GM12878 (cell line): ENCODE measurements around the gene MYO1D. TPM values are rescaled to one million over a fixed set of nuclear protein-coding genes. Genes with fewer than 3 reads are reported as not detected.

Source experiments
- ATAC-seq: fragments of 200-7000 bp; cut with Tn5 transposase; 3 replicates; pipeline ENCODE4 v1.9.1; 2020; ENCODE audit warnings: mild to moderate bottlenecking, moderate library complexity
- BruUV-seq: library from RNA; stranded (reverse); fragments of 400-500 nt; replicated peaks from 2 replicates; lab custom pipeline; 2021; lab: Mats Ljungman, UMichigan
- CTCF ChIA-PET: fragments of 300-600 bp; sonication (Branson Sonifier 250); formaldehyde crosslinking; extraction: SDS; loops from one replicate; lab custom pipeline; 2021; ENCODE audit warnings: inconsistent platforms; lab: Yijun Ruan, JAX
- POLR2A ChIA-PET: fragments of 350-600 bp; formaldehyde crosslinking; extraction: SDS; loops from one replicate; lab custom pipeline; 2021; ENCODE audit warnings: inconsistent platforms; lab: Charles Lee
- RAD21 ChIA-PET: fragments of 300-600 bp; sonication (Branson Sonifier 250); formaldehyde crosslinking; loops from one replicate; lab custom pipeline; 2023; ENCODE audit warnings: antibody characterized with exemption; ENCODE audit not compliant: unreplicated experiment; lab: Charles Lee
- SMC1A ChIA-PET: fragments of 300-600 bp; sonication (Branson Sonifier 250); formaldehyde crosslinking; loops from one replicate; lab custom pipeline; 2023; ENCODE audit not compliant: unreplicated experiment, uncharacterized antibody; lab: Charles Lee
- DNase-seq: peaks from one replicate; pipeline ENCODE4 v3.0.0-alpha.2; 2011; ENCODE audit warnings: low read depth, low spot score
- FAIRE-seq: peaks from 3 replicates; lab custom pipeline; 2011; peaks lifted over from hg19 to GRCh38; lab: Jason Lieb, UNC
- H2AFZ ChIP-seq: 2 replicates; pipeline ENCODE4 v1.6.0; 2011; ENCODE audit warnings: low read depth, low read length, control low read depth; ENCODE audit not compliant: control insufficient read depth
- H3K27ac ChIP-seq: 2 replicates; pipeline ENCODE4 v1.5.1; 2011; ENCODE audit warnings: control low read depth; ENCODE audit not compliant: control insufficient read depth, insufficient read depth
- H3K27me3 ChIP-seq, 2 experiments: replicated peaks in 1 of 2; 2 replicates each; pipeline versions ENCODE4 v1.6.0 to v1.6.1; 2011; ENCODE audit warnings: low read length in 1 of 2; ENCODE audit not compliant: control insufficient read depth in 2 of 2, insufficient read depth in 2 of 2
- H3K36me3 ChIP-seq, 2 experiments: 2 replicates each; pipeline ENCODE4 v1.5.1; 2011; ENCODE audit warnings: low read length in 1 of 2; ENCODE audit not compliant: control insufficient read depth in 2 of 2, insufficient read depth in 2 of 2
- H3K4me1 ChIP-seq: 2 replicates; pipeline ENCODE4 v1.6.1; 2011; ENCODE audit warnings: mild to moderate bottlenecking, low read length, moderate library complexity, mixed read lengths; ENCODE audit not compliant: control insufficient read depth, insufficient read depth
- H3K4me2 ChIP-seq: 2 replicates; pipeline ENCODE4 v1.6.0; 2011; ENCODE audit warnings: control low read depth; ENCODE audit not compliant: control insufficient read depth, insufficient read depth
- H3K4me3 ChIP-seq: fragments of 200-600 bp; sonication (generic); 2 replicates; pipeline ENCODE4 v1.5.1; 2016
- H3K79me2 ChIP-seq: 2 replicates; pipeline ENCODE4 v1.6.0; 2011; ENCODE audit warnings: low read length; ENCODE audit not compliant: control insufficient read depth, insufficient read depth
- H3K9ac ChIP-seq: 2 replicates; pipeline ENCODE4 v1.8.0; 2011; ENCODE audit warnings: low read length, control low read depth, mixed read lengths; ENCODE audit not compliant: control insufficient read depth, insufficient read depth
- H3K9me3 ChIP-seq: replicated peaks from 3 replicates; pipeline ENCODE4 v1.5.1; 2011; ENCODE audit warnings: mild to moderate bottlenecking, low read length; ENCODE audit not compliant: control insufficient read depth, insufficient read depth
- H4K20me1 ChIP-seq: 2 replicates; pipeline ENCODE4 v1.6.0; 2011; ENCODE audit not compliant: control insufficient read depth, insufficient read depth
- BRCA1 ChIP-seq: IDR thresholded peaks from 2 replicates; pipeline ENCODE4 v1.6.1; 2011; ENCODE audit warnings: low read depth, low read length, improper control_type of control experiment
- CBFB ChIP-seq: IDR thresholded peaks from 2 replicates; pipeline ENCODE4 v1.6.1; 2016; ENCODE audit warnings: antibody characterized with exemption, low read depth
- CREB1 ChIP-seq: IDR thresholded peaks from 2 replicates; pipeline ENCODE4 v1.6.1; 2012; ENCODE audit warnings: low read depth, mild to moderate bottlenecking, inconsistent platforms
- CTCF ChIP-seq, 3 experiments: IDR thresholded peaks in 2 of 3; conservative IDR thresholded peaks in 1 of 3; 2 replicates each; pipeline ENCODE4 v1.5.1; 2011; ENCODE audit warnings: low read depth in 3 of 3, low read length in 3 of 3, mild to moderate bottlenecking in 3 of 3, control low read depth in 2 of 3, moderate library complexity in 2 of 3, inconsistent platforms in 1 of 3, mixed read lengths in 1 of 3; ENCODE audit not compliant: control insufficient read depth in 2 of 3, insufficient read depth in 1 of 3; ENCODE audit errors: extremely low read depth in 1 of 3
- ETV6 ChIP-seq, 2 experiments: fragments of 450-650 bp in 1 of 2; IDR thresholded peaks in 1 of 2; conservative IDR thresholded peaks in 1 of 2; 2 replicates each; pipeline ENCODE4 v1.6.1; 2014; ENCODE audit warnings: antibody characterized with exemption in 1 of 2, borderline replicate concordance in 1 of 2, low read depth in 1 of 2, mild to moderate bottlenecking in 1 of 2, moderate library complexity in 1 of 2
- NR2C2 ChIP-seq: IDR thresholded peaks from 2 replicates; pipeline ENCODE4 v1.6.1; 2011; ENCODE audit warnings: borderline replicate concordance, low read depth; ENCODE audit not compliant: control insufficient read depth, insufficient read length
- SIX5 ChIP-seq: IDR thresholded peaks from 2 replicates; pipeline ENCODE4 v1.6.1; 2011; ENCODE audit warnings: mild to moderate bottlenecking, low read depth, low read length, moderate library complexity; ENCODE audit not compliant: severe bottlenecking
- SMARCA5 ChIP-seq: fragments of 450-650 bp; IDR thresholded peaks from 2 replicates; pipeline ENCODE4 v1.6.1; 2017; ENCODE audit warnings: mild to moderate bottlenecking
- SP1 ChIP-seq: IDR thresholded peaks from one replicate; pipeline ENCODE4 v1.6.1; 2011; ENCODE audit warnings: low read depth, low read length
- SREBF1 ChIP-seq: IDR thresholded peaks from 2 replicates; pipeline ENCODE4 v1.6.1; 2012; ENCODE audit warnings: mild to moderate bottlenecking, low read length
- STAT1 ChIP-seq: fragments of 450-650 bp; conservative IDR thresholded peaks from 2 replicates; pipeline ENCODE4 v1.6.1; 2014; ENCODE audit warnings: antibody characterized with exemption, mild to moderate bottlenecking
- TARDBP ChIP-seq: IDR thresholded peaks from 2 replicates; pipeline ENCODE4 v1.6.1; 2016; ENCODE audit warnings: borderline replicate concordance
- ZBTB33 ChIP-seq: fragments of 450-650 bp; IDR thresholded peaks from 2 replicates; pipeline ENCODE4 v1.6.1; 2017; ENCODE audit warnings: mild to moderate bottlenecking
- ZNF622 ChIP-seq: fragments of 450-650 bp; IDR thresholded peaks from 2 replicates; pipeline ENCODE4 v1.6.1; 2017; ENCODE audit warnings: mild to moderate bottlenecking, inconsistent platforms
- ZNF687 ChIP-seq: fragments of 450-650 bp; IDR thresholded peaks from 2 replicates; pipeline ENCODE4 v1.6.1; 2017; ENCODE audit warnings: mild to moderate bottlenecking, moderate library complexity
- ZZZ3 ChIP-seq: IDR thresholded peaks from 2 replicates; pipeline ENCODE4 v1.6.1; 2011; ENCODE audit warnings: low read depth; ENCODE audit not compliant: control insufficient read depth, insufficient read length
- WGBS: methylation state at CpG from one replicate; pipeline ENCODE4 v1.1.6; 2016; ENCODE audit warnings: low lambda C conversion rate; ENCODE audit not compliant: insufficient replicate concordance, insufficient coverage; ENCODE audit errors: missing lambda C conversion rate; 5-methylcytosine and 5-hydroxymethylcytosine counted together
- in situ Hi-C: fragments of 300-500 bp; cut with MboI; formaldehyde crosslinking; loops from 9 replicates; pipeline ENCODE4 v1.14.3; 2018; ENCODE audit warnings: mixed read lengths
- intact Hi-C: fragments of 100-400 bp; cut with micrococcal nuclease; formaldehyde crosslinking; loops from one replicate; pipeline ENCODE4 v1.14.2; 2022; ENCODE audit not compliant: unreplicated experiment
- polyA plus RNA-seq, 11 experiments: library from polyadenylated mRNA; depleted of rRNA in 4 of 11; unstranded in 6 of 11; stranded (reverse) in 5 of 11; fragments of >200 nt; fragmentation: Nextera tagmentation in 4 of 11; fragmentation: Illumina TruSeq in 1 of 11; extraction: Ambion mirVana in 4 of 11; extraction: Trizol in 1 of 11; gene quantifications; 1 replicate in 1 of 11; 2 replicates in 10 of 11; pipeline versions ENCODE4 v1.2.1 to v1.2.3, GENCODE V29; 2011 to 2016; ENCODE audit warnings: inconsistent platforms in 2 of 11, missing spikeins in 2 of 11, low read depth in 1 of 11
- total RNA-seq, 4 experiments: library from RNA; depleted of rRNA in 3 of 4; stranded (reverse); fragments of >200 nt in 3 of 4; fragmentation: Illumina TruSeq in 1 of 4; extraction: Trizol in 1 of 4; gene quantifications; 2 replicates each; pipeline versions ENCODE4 v1.2.1 to v1.2.3, GENCODE V29; 2013 to 2021

The MYO1D gene
- total and polyA plus RNA-seq, 10 of the 15 experiments (the other 5 are each of a cell fraction or from before 2014, with no cell fraction given), result 1.8 to 37.7 (median 25.4) TPM

GRCh38 chr17:32648450-32648849 lies 228.5 kb downstream of the MYO1D start:
- no peak for DNase-seq
- ChIA-PET CTCF (interaction anchor here (0.7 to 2.6 kb wide), 4 partner anchors 10 to 293 kb away, joined by 3 to 18 read pairs (median 3); no protein-coding TSS in a partner anchor), RAD21 (no interaction called here), SMC1A (no interaction called here), POLR2A (no interaction called here)
- Histone ChIP-seq H3K79me2 (no peaks in the 10 kb centered on the region), H3K9me3 (peaks cover 8% of the 10 kb centered on the region), H3K27me3 (no peaks in the 10 kb centered on the region), H3K4me1 (no peaks in the 10 kb centered on the region), H3K4me3 (no peak overlapping the region), H3K9ac (no peak overlapping the region), H2AFZ (no peak overlapping the region), H3K27ac (no peak overlapping the region), H4K20me1 (no peaks in the 10 kb centered on the region), H3K36me3 (peaks cover 2 to 7% of the 10 kb centered on the region in 2 experiments; a peak in 3 of 4 replicates), H3K4me2 (no peak overlapping the region)
- WGBS, result 98% methylated on average over 2 of the region's 2 CpGs
- FAIRE-seq, result no peak
- intact Hi-C loops (no loop called here), in situ Hi-C loops (no loop called here)
- no peak for ATAC-seq
- no TSS peak for BruUV-seq
- TF ChIP-seq ZNF687 (no peak), NR2C2 (no peak), SMARCA5 (no peak), CBFB (no peak), BRCA1 (no peak), ETV6 (conservative IDR thresholded peaks at IDR 0.05 in 1 of 2, IDR thresholded peaks at IDR 0.05 in 1 of 2; ENCODE audit: borderline replicate concordance in 1 of 2, low read depth in 1 of 2) (no peak), SREBF1 (no peak), ZNF622 (no peak), SP1 (no peak), STAT1 (no peak), CREB1 (no peak), TARDBP (no peak), ZZZ3 (no peak), ZBTB33 (no peak), CTCF (IDR thresholded peaks at IDR 0.05 in 2 of 3, conservative IDR thresholded peaks at IDR 0.05 in 1 of 3; ENCODE audit: control insufficient read depth in 2 of 3, extremely low read depth in 1 of 3, insufficient read depth in 1 of 3, low read depth in 3 of 3, low read length in 3 of 3) (no peak), SIX5 (no peak)
